ENCODE data around the gene GABRA5. TPM values are rescaled to one million over a fixed set of nuclear protein-coding genes. Genes with fewer than 3 reads are reported as not detected.

GABRA5 gene
- total and polyA plus RNA-seq, 11 donors = not detected

GRCh38 chr15:26974120-26974780 is 107.4 kb downstream of the GABRA5 start:
- peaks cover 4 to 35% (median 21%) of the 10 kb centered on the region in 9 donors for H3K27me3 ChIP-seq

DNA sequence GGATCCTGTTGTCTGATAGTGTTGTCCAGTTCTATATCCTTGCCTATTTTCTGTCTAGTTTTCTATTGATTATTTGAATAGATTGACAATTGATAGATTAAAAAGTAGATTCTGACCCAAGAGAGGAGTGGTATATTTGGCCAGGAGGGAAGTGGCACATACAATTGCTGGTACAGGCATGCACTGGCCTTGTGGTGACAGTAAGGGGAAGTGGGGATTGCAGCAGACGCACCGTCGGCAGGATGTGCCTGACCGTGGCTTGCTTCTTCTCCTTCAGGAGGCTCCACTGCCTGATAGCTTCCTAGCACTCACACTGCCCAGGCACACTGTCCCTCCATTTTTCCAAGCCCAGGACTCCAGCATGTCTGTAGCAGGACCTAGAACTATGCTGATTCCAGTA is 114.6 kb downstream of the GABRA5 start:
- peaks cover 0 to 6% (median 0%) of the 10 kb centered on the region in 9 donors for H3K27me3 ChIP-seq
- DNase-seq = no peak
- intact Hi-C loops (cut with DNase I) = no loop called here
- H3K9me3 ChIP-seq = peaks cover 0 to 4% (median 0%) of the 10 kb centered on the region in 12 donors
- H3K36me3 ChIP-seq = no peaks in the 10 kb centered on the region
- H3K4me3 ChIP-seq = no peak overlapping the region
- no peak overlapping the region for H3K27ac ChIP-seq
- ATAC-seq = no peak
- WGBS, 4 donors = 63 to 85% (median 70%) methylated on average over 4 of the region's 4 CpGs
- H3K4me1 ChIP-seq = no peaks in the 10 kb centered on the region
- TF ChIP-seq CTCF (IDR thresholded peaks at IDR 0.05) = no peak
- TF ChIP-seq POLR2A (IDR thresholded peaks at IDR 0.05) = no peak

More at GRCh38 chr15:26974120-26974780, 107.4 kb downstream of the GABRA5 start:
- WGBS, 4 donors = 18 to 21% (median 19%) methylated on average over 8 to 9 of the region's 9 CpGs
- no peaks in the 10 kb centered on the region for H3K9me3 ChIP-seq
- TF ChIP-seq CTCF (IDR thresholded peaks at IDR 0.05) (peak in 7 of 12 donors; percentile 7 to 33 (median 14)), POLR2A (IDR thresholded peaks at IDR 0.05) (no peak)
- H3K4me3 ChIP-seq = no peak overlapping the region
- H3K36me3 ChIP-seq = no peaks in the 10 kb centered on the region
- intact Hi-C loops (cut with DNase I) = loop anchor here in 1 of 10 donors (10.0 kb wide), 1 partner anchor 61 kb away; no protein-coding TSS in a partner anchor
- H3K27ac ChIP-seq = no peak overlapping the region
- DNase-seq (no peak), ATAC-seq (no peak)
- H3K4me1 ChIP-seq = peaks cover 0 to 10% (median 0%) of the 10 kb centered on the region in 12 donors

DNA sequence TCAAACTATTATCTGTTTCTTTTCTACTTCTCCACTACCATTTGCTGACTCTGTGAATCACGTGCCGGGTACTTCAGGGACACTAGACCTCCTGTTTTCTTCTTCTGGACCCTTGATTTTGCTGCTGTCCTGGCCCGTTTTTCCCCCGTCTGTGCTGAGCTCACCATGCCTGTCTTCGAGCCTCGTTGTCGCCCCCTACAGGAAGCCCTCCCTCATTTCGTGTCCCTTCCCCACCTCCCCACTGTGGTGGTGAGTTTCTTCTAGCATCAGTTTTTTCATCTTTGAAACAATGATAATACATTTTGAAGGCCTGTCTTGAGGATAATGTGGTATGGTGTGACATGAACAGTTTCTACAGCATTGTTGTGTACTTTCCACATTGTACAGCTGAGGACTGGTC is 117.0 kb downstream of the GABRA5 start:
- H3K36me3 ChIP-seq = no peaks in the 10 kb centered on the region
- DNase-seq = no peak
- no peak for ATAC-seq
- H3K4me1 ChIP-seq = no peaks in the 10 kb centered on the region
- H3K27ac ChIP-seq = no peak overlapping the region
- peaks cover 0 to 9% (median 0%) of the 10 kb centered on the region in 12 donors for H3K9me3 ChIP-seq
- no peak overlapping the region for H3K4me3 ChIP-seq
- WGBS, 4 donors = 74 to 82% (median 77%) methylated on average over 8 of the region's 8 CpGs
- intact Hi-C loops (cut with DNase I) = no loop called here
- TF ChIP-seq POLR2A (IDR thresholded peaks at IDR 0.05) (no peak), CTCF (IDR thresholded peaks at IDR 0.05) (no peak)
- peaks cover 0 to 6% (median 0%) of the 10 kb centered on the region in 9 donors for H3K27me3 ChIP-seq

DNA sequence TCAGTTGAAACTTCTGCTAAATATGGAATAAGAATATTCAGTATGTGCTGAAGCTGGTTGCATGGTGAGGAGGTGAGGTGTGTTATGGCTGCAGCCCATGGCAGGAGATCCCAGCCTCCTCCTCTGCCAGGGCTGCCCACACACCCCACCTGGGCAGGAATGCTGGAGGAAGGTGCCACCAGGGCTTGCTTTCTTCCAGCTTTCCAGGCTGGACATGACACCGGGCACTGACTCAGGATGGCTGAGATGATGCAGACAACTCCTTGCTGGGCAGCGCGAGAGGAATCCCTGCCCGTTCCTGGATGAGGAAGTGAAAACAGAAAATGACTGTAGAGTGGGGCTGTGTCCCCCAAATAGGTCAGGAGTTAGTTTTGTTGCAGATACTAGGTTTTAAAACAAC is 118.2 kb downstream of the GABRA5 start:
- no peak for ATAC-seq
- Histone ChIP-seq H3K27me3 (peaks cover 0 to 6% (median 0%) of the 10 kb centered on the region in 9 donors), H3K4me1 (no peaks in the 10 kb centered on the region), H3K9me3 (peaks cover 0 to 12% (median 0%) of the 10 kb centered on the region in 12 donors), H3K27ac (no peak overlapping the region), H3K4me3 (no peak overlapping the region), H3K36me3 (no peaks in the 10 kb centered on the region)
- 84 to 95% (median 89%) methylated on average over 4 of the region's 4 CpGs for WGBS, 4 donors
- TF ChIP-seq CTCF (IDR thresholded peaks at IDR 0.05) (no peak), POLR2A (IDR thresholded peaks at IDR 0.05) (no peak)
- DNase-seq = no peak
- intact Hi-C loops (cut with DNase I) = no loop called here
